ENCODE measurements around the gene LUM. TPM values are rescaled to one million over a fixed set of nuclear protein-coding genes. Genes with fewer than 3 reads are reported as not detected.
A peak's percentile ranks its signal among the peaks of the same experiment; 100 is the strongest.

Gene LUM
- total RNA-seq, 4 donors from 2014 or later = 5.1 to 51.5 (median 30.7) TPM

DNA sequence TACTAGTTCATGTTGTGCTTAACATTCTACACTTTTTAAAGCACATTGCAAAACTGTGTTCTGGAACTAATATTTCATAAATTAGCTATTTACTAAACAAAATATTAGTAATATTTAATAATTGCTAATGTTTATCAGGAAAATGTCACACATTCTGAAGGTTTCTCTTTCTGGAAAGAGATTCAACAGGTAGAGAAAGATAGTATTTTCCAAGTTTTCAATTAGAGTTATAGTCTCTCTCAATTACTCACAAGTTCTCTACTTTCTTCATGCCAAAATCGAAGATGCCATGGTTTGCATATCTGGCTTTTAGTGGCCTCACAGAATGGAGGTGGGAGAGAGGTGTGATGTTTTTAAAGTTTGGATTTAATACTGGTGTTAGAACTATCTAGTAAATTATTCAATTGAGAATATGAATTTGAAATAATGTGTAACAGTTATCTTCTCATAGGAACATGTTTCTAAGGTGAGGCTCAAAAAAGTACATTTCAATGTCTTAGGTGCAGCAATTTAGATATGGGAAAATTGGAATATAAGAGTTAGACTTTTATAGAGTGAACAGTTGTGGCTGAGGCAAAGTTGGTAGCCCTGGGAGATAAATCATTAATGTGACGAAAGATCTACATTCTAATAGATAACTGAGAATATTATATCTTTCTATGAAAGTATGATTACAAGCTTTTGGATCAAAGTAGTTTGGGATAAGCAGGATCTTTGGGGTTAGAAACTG is 1.5 kb downstream of the LUM start:
- H3K9me3 ChIP-seq = no peaks in the 10 kb centered on the region
- H3K27me3 ChIP-seq = no peaks in the 10 kb centered on the region
- H3K4me1 ChIP-seq = peaks cover 0 to 6% (median 0%) of the 10 kb centered on the region in 3 donors
- peak overlapping the region in 1 of 4 donors; percentile 49 for H3K4me3 ChIP-seq
- no peak for DNase-seq
- intact Hi-C loops (cut with DNase I) = no loop called here
- WGBS, 2 donors = 68 to 82% methylated on average over 2 of the region's 2 CpGs
- TF ChIP-seq, protein P1, sequence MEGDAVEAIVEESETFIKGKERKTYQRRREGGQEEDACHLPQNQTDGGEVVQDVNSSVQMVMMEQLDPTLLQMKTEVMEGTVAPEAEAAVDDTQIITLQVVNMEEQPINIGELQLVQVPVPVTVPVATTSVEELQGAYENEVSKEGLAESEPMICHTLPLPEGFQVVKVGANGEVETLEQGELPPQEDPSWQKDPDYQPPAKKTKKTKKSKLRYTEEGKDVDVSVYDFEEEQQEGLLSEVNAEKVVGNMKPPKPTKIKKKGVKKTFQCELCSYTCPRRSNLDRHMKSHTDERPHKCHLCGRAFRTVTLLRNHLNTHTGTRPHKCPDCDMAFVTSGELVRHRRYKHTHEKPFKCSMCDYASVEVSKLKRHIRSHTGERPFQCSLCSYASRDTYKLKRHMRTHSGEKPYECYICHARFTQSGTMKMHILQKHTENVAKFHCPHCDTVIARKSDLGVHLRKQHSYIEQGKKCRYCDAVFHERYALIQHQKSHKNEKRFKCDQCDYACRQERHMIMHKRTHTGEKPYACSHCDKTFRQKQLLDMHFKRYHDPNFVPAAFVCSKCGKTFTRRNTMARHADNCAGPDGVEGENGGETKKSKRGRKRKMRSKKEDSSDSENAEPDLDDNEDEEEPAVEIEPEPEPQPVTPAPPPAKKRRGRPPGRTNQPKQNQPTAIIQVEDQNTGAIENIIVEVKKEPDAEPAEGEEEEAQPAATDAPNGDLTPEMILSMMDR (IDR thresholded peaks at IDR 0.05) = no peak
- no peak for TF ChIP-seq POLR2A (IDR thresholded peaks at IDR 0.05)
- H3K27ac ChIP-seq = peak overlapping the region in 3 of 4 donors; percentile 4 to 52 (median 24)
- no peaks in the 10 kb centered on the region for H3K36me3 ChIP-seq

DNA sequence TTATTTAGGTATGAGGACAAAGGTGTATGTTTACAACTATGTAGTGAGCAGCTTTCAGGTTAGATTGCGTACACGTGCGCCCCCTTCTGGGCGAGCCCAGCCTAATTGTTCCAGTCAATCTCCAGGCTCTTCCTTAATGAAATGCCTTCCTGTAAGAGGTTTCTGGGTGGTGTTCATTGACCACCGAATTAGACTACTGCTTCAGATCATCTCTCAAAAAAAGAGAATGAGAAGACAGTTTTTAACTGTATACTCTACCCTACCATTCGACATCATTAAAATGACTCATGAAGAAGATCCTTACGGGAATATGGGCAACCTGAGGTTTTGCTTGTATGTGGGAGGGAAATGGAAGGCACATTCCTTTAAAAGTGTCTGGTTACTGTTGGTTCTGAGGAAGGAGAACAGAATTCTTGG is 2.1 kb downstream of the LUM start:
- Histone ChIP-seq H3K4me3 (peak overlapping the region in 1 of 4 donors; percentile 49), H3K4me1 (peaks cover 0 to 6% (median 0%) of the 10 kb centered on the region in 3 donors), H3K36me3 (no peaks in the 10 kb centered on the region), H3K9me3 (no peaks in the 10 kb centered on the region), H3K27ac (peak overlapping the region in 3 of 4 donors; percentile 4 to 52 (median 24)), H3K27me3 (no peaks in the 10 kb centered on the region)
- no peak for TF ChIP-seq POLR2A (IDR thresholded peaks at IDR 0.05)
- TF ChIP-seq, protein P1 (IDR thresholded peaks at IDR 0.05) = peak in 5 of 6 experiments; percentile 33 to 57 (median 44)
- no peak for DNase-seq
- WGBS, 2 donors = 35 to 38% methylated on average over 7 of the region's 7 CpGs
- intact Hi-C loops (cut with DNase I) = no loop called here

DNA sequence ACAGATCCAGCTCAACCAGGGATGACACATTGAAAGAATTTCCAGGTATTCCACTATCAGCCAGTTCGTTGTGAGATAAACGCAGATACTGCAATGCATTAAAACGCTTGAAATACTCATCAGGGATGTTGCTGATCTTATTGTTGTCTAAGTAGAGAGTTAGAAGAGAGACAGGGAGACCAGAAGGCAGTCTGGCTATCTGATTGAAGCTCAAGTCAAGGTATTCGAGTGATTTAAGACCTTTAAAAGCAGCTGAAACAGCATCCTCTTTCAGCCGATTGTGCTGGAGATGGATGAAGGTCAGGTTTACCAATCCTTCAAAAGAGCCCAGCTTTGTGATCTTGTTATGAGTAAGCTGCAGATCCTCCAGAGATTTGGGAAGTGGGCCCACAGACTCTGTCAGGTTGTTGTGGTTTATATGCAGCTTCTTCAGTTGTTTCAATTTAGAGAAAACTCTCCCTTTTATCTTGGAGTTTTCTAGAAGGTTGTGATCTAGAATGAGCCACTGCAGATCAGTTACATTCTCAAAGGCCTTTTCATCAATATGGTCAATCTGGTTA is 3.0 kb downstream of the LUM start:
- peak overlapping the region in 1 of 4 donors; percentile 3 for H3K4me3 ChIP-seq
- intact Hi-C loops (cut with DNase I) = no loop called here
- 84 to 91% methylated on average over 5 of the region's 5 CpGs for WGBS, 2 donors

DNA sequence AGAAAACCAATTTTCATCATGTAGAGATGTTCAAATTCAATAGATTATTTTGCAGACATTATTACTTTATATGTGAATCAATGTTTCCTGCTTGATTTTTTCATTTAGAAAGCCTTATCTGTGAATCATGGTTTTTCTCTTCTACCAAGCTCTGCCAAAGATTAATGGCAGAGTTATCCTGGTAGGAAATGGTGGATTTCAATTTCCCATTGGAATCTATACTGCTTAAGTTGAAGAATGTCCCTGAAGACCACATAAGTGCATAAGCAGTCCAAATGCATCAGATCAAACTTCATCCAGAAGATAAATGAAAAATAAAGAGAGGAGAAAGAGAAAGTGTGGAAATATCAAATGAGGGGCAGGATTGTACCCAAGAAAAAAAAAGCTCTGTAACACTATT is 5.0 kb downstream of the LUM start:
- no peak overlapping the region for H3K27ac ChIP-seq
- no peak overlapping the region for H3K4me3 ChIP-seq
- DNase-seq = no peak
- no peaks in the 10 kb centered on the region for H3K9me3 ChIP-seq
- no peaks in the 10 kb centered on the region for H3K36me3 ChIP-seq
- H3K27me3 ChIP-seq = no peaks in the 10 kb centered on the region
- TF ChIP-seq POLR2A (IDR thresholded peaks at IDR 0.05) = no peak
- TF ChIP-seq, protein P1 (IDR thresholded peaks at IDR 0.05) = no peak
- peaks cover 0 to 2% (median 0%) of the 10 kb centered on the region in 3 donors for H3K4me1 ChIP-seq
- intact Hi-C loops (cut with DNase I) = no loop called here

More for the DNA sequence above, 3.0 kb downstream of the LUM start:
- TF ChIP-seq, protein P1 (IDR thresholded peaks at IDR 0.05) = no peak
- Histone ChIP-seq H3K27me3 (no peaks in the 10 kb centered on the region), H3K36me3 (no peaks in the 10 kb centered on the region), H3K27ac (peak overlapping the region in 1 of 4 donors; percentile 8), H3K9me3 (no peaks in the 10 kb centered on the region), H3K4me1 (peaks cover 0 to 6% (median 0%) of the 10 kb centered on the region in 3 donors)
- DNase-seq = no peak

DNA sequence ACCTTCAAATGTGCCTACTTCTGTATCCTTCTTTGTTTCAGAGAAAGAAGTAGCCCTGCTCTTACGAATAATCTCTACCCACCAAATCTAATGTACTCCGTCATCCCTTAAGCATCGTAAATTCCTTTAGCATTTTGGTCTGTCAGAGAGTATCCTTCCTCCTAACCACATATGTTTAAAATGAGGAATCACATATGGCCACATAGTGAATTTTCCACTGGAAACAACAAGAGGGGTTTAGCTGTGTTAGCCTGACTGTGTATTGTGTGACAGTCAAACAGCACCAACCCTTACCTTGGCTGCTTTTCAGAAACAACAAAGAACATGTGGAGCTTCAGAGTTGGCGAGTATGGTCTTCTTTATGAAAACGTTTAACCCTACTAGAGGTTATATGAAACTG is 5.5 kb downstream of the LUM start:
- no peak for TF ChIP-seq POLR2A (IDR thresholded peaks at IDR 0.05)
- TF ChIP-seq, protein P1 (IDR thresholded peaks at IDR 0.05) = no peak
- 72 to 74% methylated on average over 5 of the region's 5 CpGs for WGBS, 2 donors
- Histone ChIP-seq H3K9me3 (no peaks in the 10 kb centered on the region), H3K27ac (peak overlapping the region in 1 of 4 donors; percentile 11), H3K4me1 (no peaks in the 10 kb centered on the region), H3K4me3 (peak overlapping the region in 1 of 4 donors; percentile 3), H3K27me3 (no peaks in the 10 kb centered on the region), H3K36me3 (no peaks in the 10 kb centered on the region)
- intact Hi-C loops (cut with DNase I) = no loop called here
- DNase-seq = no peak
